Airway epithelial cell (primary cell): Measurements from ENCODE around the gene MMP17. TPM values are rescaled to one million over a fixed set of nuclear protein-coding genes. Genes with fewer than 3 reads are reported as not detected.

ENCODE experiments used
- total RNA-seq: library from RNA; depleted of rRNA; stranded (reverse); fragments of >200 nt; gene quantifications from 2 replicates; pipeline ENCODE4 v1.2.3, GENCODE V29; 2015

Gene MMP17
- 4.6 and 7.8 TPM in 2 replicates for total RNA-seq

DNA sequence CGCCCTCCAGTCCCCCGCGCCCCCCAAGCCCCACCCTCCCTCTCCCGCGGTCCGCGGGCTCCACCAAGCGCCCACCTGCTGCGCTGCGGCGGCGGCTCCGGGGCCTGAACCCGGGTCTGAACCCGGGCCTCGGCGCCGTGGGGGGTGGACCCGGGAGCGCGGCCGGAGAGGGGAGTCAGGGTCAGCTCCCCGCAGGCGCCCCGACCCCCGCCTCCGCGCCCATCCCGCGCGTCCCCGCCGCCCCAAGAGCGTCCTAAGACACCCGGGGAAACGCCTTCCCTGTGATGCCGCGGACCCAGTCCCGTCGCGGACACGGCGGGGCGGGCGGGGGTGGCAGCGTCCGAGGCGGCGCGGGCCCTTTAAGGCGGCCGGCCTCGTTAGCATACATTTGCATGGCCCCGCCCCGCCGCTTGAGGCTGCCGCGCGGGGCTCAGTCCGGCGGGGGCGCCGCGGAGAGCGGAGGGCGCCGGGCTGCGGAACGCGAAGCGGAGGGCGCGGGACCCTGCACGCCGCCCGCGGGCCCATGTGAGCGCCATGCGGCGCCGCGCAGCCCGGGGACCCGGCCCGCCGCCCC, at the start of gene MMP17:
Gene MMP17 (plus strand): TSS at position 433 of the 574 bp plus-strand sequence. CDS start 102 bp downstream, at position 535.

DNA sequence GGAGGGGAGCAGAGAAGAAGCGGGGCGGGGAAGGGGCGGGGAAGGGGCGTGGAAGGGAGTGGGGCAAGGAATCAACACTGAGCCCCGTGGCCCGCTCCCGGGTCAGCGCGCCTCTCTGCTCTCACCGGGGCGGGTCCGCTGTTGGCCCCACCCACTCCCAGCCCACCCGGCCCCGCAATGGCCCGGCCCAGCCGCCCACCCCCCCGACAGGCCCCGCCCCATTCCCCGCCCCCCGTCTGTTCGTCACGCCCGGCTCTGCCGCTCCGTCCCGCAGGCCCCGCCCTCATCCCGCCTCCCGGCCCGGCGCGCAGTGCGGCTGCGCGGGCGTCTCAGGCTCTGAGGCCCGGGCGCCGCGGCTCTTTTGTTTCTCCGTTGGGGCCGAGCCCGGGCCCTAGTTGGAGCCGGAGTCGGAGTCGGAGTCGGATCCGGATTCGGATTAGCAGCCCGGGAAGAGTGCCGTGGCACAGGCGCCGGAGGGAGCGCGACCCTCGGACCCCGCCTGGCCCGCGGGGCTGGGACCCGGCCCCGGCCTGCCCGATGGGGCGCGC, 66.2 kb downstream of the MMP17 start, which contains the start of gene ULK1:
Gene ULK1 (plus strand): TSS at position 310 of the 548 bp plus-strand sequence. CDS start 380 bp downstream, outside the sequence.

Other genes starting within 250 kb of the MMP17 start
- 18.1 and 21.9 TPM in 2 replicates for gene SFSWAP, start 117.3 kb upstream of the MMP17 start, total RNA-seq
- 5.2 and 9.6 TPM in 2 replicates for gene ULK1, start 66.2 kb downstream of the MMP17 start, total RNA-seq
- gene PUS1, start 100.9 kb downstream of the MMP17 start, total RNA-seq, result 14.7 and 15.1 TPM in 2 replicates
- gene EP400, start 121.5 kb downstream of the MMP17 start, total RNA-seq, result 10.6 and 15.4 TPM in 2 replicates